ENCODE data around the gene MARCO. TPM values are rescaled to one million over a fixed set of nuclear protein-coding genes. Genes with fewer than 3 reads are reported as not detected.

The MARCO gene
- total and polyA plus RNA-seq, 4 donors, result 0.19 to 3.0 (median 0.44) TPM

DNA sequence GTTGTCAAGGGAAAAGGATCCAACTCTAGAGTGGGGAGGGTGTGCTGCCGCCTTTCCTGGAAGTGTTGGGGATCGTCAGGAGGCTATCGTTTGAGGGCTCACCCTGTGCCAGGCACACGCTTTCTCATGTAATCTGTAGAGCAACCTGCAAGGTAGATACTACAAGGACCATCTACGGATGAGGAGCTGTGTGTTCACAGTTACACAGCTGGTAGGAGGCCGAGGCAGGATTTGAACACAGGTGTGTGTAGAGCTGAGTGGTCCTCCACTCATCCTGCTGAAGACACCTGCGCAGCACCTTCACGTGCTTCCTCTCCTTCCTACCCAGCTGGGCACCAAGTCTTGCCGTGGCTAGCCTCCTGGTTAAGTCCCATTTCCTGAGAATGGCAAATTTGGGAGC is 68.3 kb downstream of the MARCO start:
- WGBS (ENCODE audit: insufficient coverage), result 81% methylated on average over 6 of the region's 9 CpGs
- Histone ChIP-seq H3K9me3 (ENCODE audit: control insufficient read depth, insufficient read depth, low read length) (no peaks in the 10 kb centered on the region), H3K27ac (ENCODE audit: low read depth, low read length) (no peak overlapping the region), H3K4me1 (ENCODE audit: control insufficient read depth, insufficient read depth, low read length) (peaks cover 3% of the 10 kb centered on the region), H3K27me3 (ENCODE audit: control insufficient read depth, insufficient read depth, low read length) (peaks cover 11% of the 10 kb centered on the region), H3K36me3 (ENCODE audit: control insufficient read depth, insufficient read depth, low read length) (no peaks in the 10 kb centered on the region), H3K4me3 (ENCODE audit: low read depth, low read length) (no peak overlapping the region)
- no peak for DNase-seq (ENCODE audit: low read depth in 4 of 6, low spot score in 6 of 6)

DNA sequence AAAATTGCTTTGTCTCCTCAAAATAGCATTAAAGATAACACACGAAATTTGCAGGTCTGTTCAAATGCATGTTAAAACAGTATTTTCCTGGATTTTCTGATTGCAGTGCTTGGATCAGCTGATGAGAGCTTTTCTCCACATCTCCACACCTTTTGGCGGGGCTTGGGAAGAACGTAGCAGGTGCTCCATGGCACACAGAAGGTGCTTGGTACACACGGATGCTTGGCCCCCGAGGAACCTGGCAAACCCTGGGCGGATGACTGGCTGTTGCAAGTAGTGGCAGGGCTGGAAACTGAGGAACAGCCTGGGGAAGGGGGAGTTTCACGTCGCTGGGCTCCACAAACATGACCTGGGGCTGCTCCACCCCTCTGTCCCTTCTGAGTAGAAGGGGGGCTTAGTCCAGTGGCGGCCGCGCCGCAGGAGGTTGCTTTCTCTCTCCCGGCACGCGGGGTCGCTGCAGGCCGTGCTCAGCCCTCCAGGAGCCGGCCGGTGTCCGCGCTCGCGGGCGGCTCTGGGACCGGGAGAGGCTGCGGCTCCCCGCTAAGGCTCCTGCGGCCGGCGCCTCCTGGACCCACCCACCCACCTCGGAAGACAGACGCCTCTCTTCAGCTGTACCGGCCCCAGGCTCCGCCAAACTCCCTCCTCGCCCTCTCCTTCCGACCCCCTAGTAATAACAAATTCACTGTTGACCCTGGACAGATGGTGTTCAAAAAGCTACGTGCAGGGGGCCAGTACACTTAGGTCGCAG is 69.3 kb downstream of the MARCO start:
- Histone ChIP-seq H3K4me3 (ENCODE audit: low read depth, low read length) (no peak overlapping the region), H3K36me3 (ENCODE audit: control insufficient read depth, insufficient read depth, low read length) (no peaks in the 10 kb centered on the region), H3K27ac (ENCODE audit: low read depth, low read length) (no peak overlapping the region), H3K4me1 (ENCODE audit: control insufficient read depth, insufficient read depth, low read length) (peaks cover 3% of the 10 kb centered on the region), H3K27me3 (ENCODE audit: control insufficient read depth, insufficient read depth, low read length) (peaks cover 11% of the 10 kb centered on the region), H3K9me3 (ENCODE audit: control insufficient read depth, insufficient read depth, low read length) (no peaks in the 10 kb centered on the region)
- DNase-seq (ENCODE audit: low read depth in 4 of 6, low spot score in 6 of 6), result peak in 3 of 6 donors; percentile 26 to 81 (median 61)
- 8% methylated on average over 34 of the region's 38 CpGs for WGBS (ENCODE audit: insufficient coverage)

DNA sequence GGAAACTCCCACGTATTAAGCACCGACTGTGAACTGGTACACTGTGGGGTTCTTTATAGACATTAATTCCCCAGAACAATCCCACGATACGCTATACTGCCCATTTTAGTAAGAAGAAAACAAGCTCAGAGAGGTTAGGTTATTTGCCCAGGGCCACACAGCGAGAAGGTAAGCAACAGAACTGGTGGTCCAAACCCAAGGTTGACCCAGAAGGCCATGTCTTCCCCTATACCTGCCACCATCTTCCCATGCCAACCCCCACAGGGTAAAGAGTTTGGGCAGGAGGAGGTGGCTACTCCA is 69.9 kb downstream of the MARCO start:
- WGBS (ENCODE audit: insufficient coverage), result no CpG with 5 or more reads among the region's 5 CpGs
- DNase-seq (ENCODE audit: low read depth in 4 of 6, low spot score in 6 of 6), result no peak
- Histone ChIP-seq H3K27me3 (ENCODE audit: control insufficient read depth, insufficient read depth, low read length) (peaks cover 12% of the 10 kb centered on the region), H3K4me1 (ENCODE audit: control insufficient read depth, insufficient read depth, low read length) (peaks cover 3% of the 10 kb centered on the region), H3K9me3 (ENCODE audit: control insufficient read depth, insufficient read depth, low read length) (no peaks in the 10 kb centered on the region), H3K27ac (ENCODE audit: low read depth, low read length) (no peak overlapping the region), H3K4me3 (ENCODE audit: low read depth, low read length) (no peak overlapping the region), H3K36me3 (ENCODE audit: control insufficient read depth, insufficient read depth, low read length) (no peaks in the 10 kb centered on the region)

DNA sequence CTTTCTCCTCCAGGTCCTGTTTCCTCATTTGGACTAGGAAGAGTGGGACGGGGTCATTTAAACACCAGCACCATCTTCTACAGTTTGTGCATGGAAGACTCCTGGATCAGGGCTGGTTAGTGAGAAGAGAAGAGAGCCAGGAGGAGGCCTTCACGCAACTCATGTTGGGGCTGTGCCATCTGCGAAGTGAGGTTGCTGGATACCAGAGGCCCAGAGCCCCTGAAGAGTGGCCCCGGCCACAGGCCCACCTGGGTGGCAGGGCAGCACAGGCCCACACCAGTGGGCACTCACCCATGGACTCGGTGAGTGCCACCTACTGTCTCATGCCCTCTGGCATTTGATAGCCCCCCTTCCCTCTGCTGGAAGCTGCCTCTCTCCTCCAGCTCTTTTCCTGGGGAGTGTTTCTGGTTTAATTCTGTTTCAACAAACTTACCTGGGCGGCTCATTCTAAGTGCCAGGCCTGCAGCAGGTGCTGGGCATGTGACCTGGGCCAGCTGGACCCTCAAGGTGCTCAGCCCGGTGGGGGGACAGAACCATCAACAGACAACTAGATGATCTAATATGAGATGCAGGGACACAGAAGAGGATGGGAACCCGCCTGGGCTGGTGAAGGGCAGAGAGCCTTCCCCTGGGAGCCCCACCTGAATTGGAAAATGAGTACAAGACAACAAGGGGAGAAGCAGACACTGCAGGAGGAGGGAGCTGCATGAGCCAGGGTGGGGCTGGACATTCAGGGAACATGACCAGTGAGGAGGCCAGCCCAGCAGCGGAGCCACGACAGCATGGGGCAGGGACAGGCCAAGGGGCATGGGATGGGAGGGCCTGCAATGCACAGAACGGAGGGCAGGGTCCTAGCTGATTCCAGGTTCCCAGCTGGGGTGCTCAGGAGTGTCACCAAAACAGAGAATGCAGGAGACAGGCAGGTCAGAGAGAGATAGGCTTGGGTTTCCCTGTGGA is 70.6 kb downstream of the MARCO start:
- Histone ChIP-seq H3K4me1 (ENCODE audit: control insufficient read depth, insufficient read depth, low read length) (peaks cover 3% of the 10 kb centered on the region), H3K27me3 (ENCODE audit: control insufficient read depth, insufficient read depth, low read length) (peaks cover 15% of the 10 kb centered on the region), H3K36me3 (ENCODE audit: control insufficient read depth, insufficient read depth, low read length) (no peaks in the 10 kb centered on the region), H3K9me3 (ENCODE audit: control insufficient read depth, insufficient read depth, low read length) (no peaks in the 10 kb centered on the region), H3K27ac (ENCODE audit: low read depth, low read length) (no peak overlapping the region), H3K4me3 (ENCODE audit: low read depth, low read length) (no peak overlapping the region)
- WGBS (ENCODE audit: insufficient coverage), result 90% methylated on average over 7 of the region's 11 CpGs
- DNase-seq (ENCODE audit: low read depth in 4 of 6, low spot score in 6 of 6), result no peak

DNA sequence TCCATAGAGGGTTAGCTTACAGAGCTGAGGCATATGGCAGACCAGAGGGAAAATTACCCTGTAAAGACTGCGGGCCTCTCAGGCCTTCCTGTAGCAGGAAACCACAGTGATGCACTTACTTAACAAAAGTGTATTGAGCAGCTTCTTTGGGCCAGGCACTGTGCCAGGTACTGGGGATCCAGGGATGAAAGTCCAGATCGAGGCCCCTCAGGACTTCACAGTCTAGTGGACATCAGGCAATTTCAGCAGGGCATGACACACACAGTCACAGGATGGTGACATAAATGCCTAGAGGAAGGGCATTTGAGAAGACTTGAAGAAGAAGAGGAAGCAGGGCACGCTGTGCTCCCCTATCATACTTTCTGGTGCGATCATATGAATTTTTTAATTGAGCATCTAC is 71.7 kb downstream of the MARCO start:
- Histone ChIP-seq H3K4me1 (ENCODE audit: control insufficient read depth, insufficient read depth, low read length) (peaks cover 3% of the 10 kb centered on the region), H3K27ac (ENCODE audit: low read depth, low read length) (no peak overlapping the region), H3K9me3 (ENCODE audit: control insufficient read depth, insufficient read depth, low read length) (no peaks in the 10 kb centered on the region), H3K36me3 (ENCODE audit: control insufficient read depth, insufficient read depth, low read length) (no peaks in the 10 kb centered on the region), H3K4me3 (ENCODE audit: low read depth, low read length) (no peak overlapping the region), H3K27me3 (ENCODE audit: control insufficient read depth, insufficient read depth, low read length) (peaks cover 15% of the 10 kb centered on the region)
- WGBS (ENCODE audit: insufficient coverage), result 90% methylated on average over 2 of the region's 4 CpGs
- no peak for DNase-seq (ENCODE audit: low read depth in 4 of 6, low spot score in 6 of 6)

DNA sequence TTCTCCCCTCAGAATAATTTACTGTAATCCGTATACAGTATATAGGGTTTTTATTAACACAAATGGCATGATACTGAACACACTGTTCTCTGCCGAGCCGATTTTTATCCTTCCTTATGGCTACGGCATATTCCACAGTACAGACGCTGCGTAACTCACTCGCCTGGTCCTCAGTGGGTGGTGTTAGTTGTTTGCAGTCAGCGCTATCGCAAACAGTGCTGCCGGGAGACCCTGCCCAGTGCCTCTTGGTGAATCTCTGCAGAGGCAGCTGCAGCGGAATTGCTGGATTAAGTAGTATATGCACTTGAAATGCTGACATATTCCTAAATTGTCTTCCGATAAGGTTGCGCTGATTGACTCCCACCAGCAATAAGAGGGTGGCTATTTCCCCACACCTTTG is 73.9 kb downstream of the MARCO start:
- Histone ChIP-seq H3K4me1 (ENCODE audit: control insufficient read depth, insufficient read depth, low read length) (peaks cover 3% of the 10 kb centered on the region), H3K36me3 (ENCODE audit: control insufficient read depth, insufficient read depth, low read length) (no peaks in the 10 kb centered on the region), H3K27me3 (ENCODE audit: control insufficient read depth, insufficient read depth, low read length) (peaks cover 7% of the 10 kb centered on the region), H3K9me3 (ENCODE audit: control insufficient read depth, insufficient read depth, low read length) (no peaks in the 10 kb centered on the region), H3K4me3 (ENCODE audit: low read depth, low read length) (no peak overlapping the region), H3K27ac (ENCODE audit: low read depth, low read length) (no peak overlapping the region)
- peak in 2 of 6 donors; percentile 20 to 83 for DNase-seq (ENCODE audit: low read depth in 4 of 6, low spot score in 6 of 6)
- 20% methylated on average over 7 of the region's 13 CpGs for WGBS (ENCODE audit: insufficient coverage)

DNA sequence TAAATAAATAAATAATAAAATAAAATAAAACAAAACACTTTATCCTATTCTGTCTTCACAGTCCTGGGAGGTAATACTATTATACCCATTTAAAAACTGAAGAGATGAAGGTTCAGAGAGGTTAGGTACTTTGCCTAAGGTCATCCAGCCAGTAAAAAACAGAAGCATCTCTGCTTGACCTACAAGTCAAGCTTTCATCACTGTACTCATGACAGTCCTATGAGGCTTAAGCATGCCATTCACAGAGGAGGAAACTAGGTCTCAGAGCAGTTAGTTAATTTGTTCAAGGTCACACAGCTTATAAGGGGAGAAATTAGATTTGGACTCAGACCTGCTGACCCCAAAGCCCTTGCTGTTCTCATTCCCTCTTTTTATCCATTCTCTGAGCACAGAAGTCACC is 77.5 kb downstream of the MARCO start:
- no peak overlapping the region for H3K4me3 ChIP-seq (ENCODE audit: low read depth, low read length)
- no peaks in the 10 kb centered on the region for H3K4me1 ChIP-seq (ENCODE audit: control insufficient read depth, insufficient read depth, low read length)
- H3K36me3 ChIP-seq (ENCODE audit: control insufficient read depth, insufficient read depth, low read length), result no peaks in the 10 kb centered on the region
- no peak overlapping the region for H3K27ac ChIP-seq (ENCODE audit: low read depth, low read length)
- no peaks in the 10 kb centered on the region for H3K9me3 ChIP-seq (ENCODE audit: control insufficient read depth, insufficient read depth, low read length)
- DNase-seq (ENCODE audit: low read depth in 4 of 6, low spot score in 6 of 6), result no peak
- peaks cover 4% of the 10 kb centered on the region for H3K27me3 ChIP-seq (ENCODE audit: control insufficient read depth, insufficient read depth, low read length)

DNA sequence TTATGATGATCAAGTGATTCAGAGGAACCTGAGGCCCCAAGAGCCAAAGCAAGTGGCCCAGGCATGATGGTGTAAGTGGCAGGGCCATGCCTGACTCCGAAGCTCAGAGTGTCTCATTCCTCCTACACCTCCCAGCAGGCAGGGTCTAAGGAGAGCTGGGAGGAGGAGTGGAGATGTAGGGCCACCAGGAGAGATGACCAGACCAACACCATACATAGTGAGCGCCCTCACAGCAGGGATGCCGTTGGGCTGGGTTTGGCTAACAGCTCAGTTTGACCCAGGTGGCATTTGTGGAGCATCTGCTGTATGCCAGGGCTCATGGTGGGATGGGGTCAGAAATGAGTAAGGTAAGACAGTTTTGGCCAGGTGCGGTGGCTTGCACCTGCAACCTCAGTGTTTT is 80.7 kb downstream of the MARCO start:
- DNase-seq (ENCODE audit: low read depth in 4 of 6, low spot score in 6 of 6), result no peak
- no peak overlapping the region for H3K4me3 ChIP-seq (ENCODE audit: low read depth, low read length)
- no peaks in the 10 kb centered on the region for H3K36me3 ChIP-seq (ENCODE audit: control insufficient read depth, insufficient read depth, low read length)
- H3K27me3 ChIP-seq (ENCODE audit: control insufficient read depth, insufficient read depth, low read length), result no peaks in the 10 kb centered on the region
- no peak overlapping the region for H3K27ac ChIP-seq (ENCODE audit: low read depth, low read length)
- no peaks in the 10 kb centered on the region for H3K4me1 ChIP-seq (ENCODE audit: control insufficient read depth, insufficient read depth, low read length)
- H3K9me3 ChIP-seq (ENCODE audit: control insufficient read depth, insufficient read depth, low read length), result no peaks in the 10 kb centered on the region
- 90% methylated on average over 2 of the region's 4 CpGs for WGBS (ENCODE audit: insufficient coverage)

DNA sequence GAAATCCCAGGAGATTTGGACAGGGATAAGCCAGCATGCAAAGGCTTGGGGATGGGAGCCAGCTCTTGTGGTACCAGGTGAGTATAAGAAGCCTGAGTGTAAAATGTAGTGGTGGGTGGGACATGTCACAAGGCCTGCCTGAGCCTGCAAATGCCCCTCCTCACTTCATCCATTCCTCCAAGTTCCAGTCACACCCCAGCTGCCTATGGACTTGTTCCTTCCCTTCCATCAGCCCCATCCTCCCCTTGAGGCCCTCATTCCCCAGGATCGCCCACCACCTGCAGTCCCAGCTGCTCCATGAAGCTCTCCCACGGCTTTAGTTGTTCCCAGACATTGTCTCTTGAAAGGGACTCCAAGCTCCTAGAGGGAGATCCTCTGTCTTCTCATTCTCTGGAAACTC is 81.5 kb downstream of the MARCO start:
- no peak for DNase-seq (ENCODE audit: low read depth in 4 of 6, low spot score in 6 of 6)
- Histone ChIP-seq H3K4me1 (ENCODE audit: control insufficient read depth, insufficient read depth, low read length) (no peaks in the 10 kb centered on the region), H3K36me3 (ENCODE audit: control insufficient read depth, insufficient read depth, low read length) (no peaks in the 10 kb centered on the region), H3K27me3 (ENCODE audit: control insufficient read depth, insufficient read depth, low read length) (no peaks in the 10 kb centered on the region), H3K9me3 (ENCODE audit: control insufficient read depth, insufficient read depth, low read length) (no peaks in the 10 kb centered on the region), H3K4me3 (ENCODE audit: low read depth, low read length) (no peak overlapping the region), H3K27ac (ENCODE audit: low read depth, low read length) (no peak overlapping the region)
- WGBS (ENCODE audit: insufficient coverage), result 65% methylated on average over 2 of the region's 2 CpGs

DNA sequence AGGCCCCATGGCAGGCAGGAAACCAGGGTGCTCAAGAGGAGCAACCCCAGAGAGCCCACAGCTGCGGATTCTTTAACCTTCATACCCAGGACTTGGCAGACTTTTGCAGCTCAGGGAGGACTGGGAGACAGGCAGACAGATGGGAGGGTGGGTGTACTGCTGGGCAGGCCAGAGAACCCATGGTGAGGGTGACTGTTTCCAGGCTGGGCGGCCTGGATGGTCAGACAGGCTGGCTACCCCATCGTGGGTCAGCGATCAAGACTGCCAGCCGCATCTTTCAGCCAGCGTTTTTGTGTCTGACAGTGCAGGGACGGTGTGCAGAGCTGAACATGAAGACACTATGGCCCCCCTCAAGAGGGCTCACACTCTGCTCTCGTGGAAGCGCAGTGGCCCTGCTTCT is 82.2 kb downstream of the MARCO start:
- 90% methylated on average over 6 of the region's 9 CpGs for WGBS (ENCODE audit: insufficient coverage)
- H3K9me3 ChIP-seq (ENCODE audit: control insufficient read depth, insufficient read depth, low read length), result no peaks in the 10 kb centered on the region
- no peak overlapping the region for H3K4me3 ChIP-seq (ENCODE audit: low read depth, low read length)
- H3K27me3 ChIP-seq (ENCODE audit: control insufficient read depth, insufficient read depth, low read length), result no peaks in the 10 kb centered on the region
- no peaks in the 10 kb centered on the region for H3K4me1 ChIP-seq (ENCODE audit: control insufficient read depth, insufficient read depth, low read length)
- DNase-seq (ENCODE audit: low read depth in 4 of 6, low spot score in 6 of 6), result no peak
- no peaks in the 10 kb centered on the region for H3K36me3 ChIP-seq (ENCODE audit: control insufficient read depth, insufficient read depth, low read length)
- H3K27ac ChIP-seq (ENCODE audit: low read depth, low read length), result no peak overlapping the region

Measured in spinal cord (tissue), 10 donors.